Superior temporal gyrus (tissue), 1 donor: ENCODE data around the gene RBMX2.

ENCODE experiments used
- DNase-seq: peaks from one replicate; pipeline ENCODE4 v3.0.0-alpha.2; 2016; ENCODE audit errors: extremely low spot score

RBMX2 gene

DNA sequence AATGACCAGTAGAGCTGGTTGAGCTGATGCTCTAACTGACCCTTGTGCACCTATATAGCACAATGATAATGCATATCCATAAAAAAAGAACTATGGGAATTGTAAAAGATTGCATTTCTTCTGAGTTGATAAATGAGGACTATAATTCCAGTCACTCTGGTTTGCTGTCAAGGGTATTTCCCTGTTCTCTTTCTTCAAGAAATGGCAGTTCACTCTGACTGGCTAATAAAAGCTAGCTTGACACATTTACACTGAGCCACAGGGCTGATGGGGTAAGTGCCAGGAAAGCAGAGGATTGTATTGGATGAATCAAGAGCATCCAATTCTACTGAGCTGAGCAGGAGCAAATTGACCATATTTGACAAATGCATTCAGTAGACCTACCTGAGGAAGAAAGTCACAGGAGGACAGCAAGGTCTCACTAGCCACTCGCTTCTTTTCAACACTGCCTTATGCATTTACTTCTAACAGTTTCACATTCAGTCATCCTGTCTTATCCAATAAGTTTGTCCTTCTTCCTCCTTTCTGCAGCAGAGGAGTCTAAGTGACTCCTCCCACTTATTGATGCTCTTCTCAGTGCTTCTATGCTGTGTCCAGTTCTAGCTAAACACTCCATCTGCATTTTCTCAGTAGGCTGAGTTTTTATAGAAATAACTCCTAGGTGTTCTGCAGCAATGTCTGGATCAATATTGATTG, 43.0 kb downstream of the RBMX2 start:
- DNase-seq, result no peak

DNA sequence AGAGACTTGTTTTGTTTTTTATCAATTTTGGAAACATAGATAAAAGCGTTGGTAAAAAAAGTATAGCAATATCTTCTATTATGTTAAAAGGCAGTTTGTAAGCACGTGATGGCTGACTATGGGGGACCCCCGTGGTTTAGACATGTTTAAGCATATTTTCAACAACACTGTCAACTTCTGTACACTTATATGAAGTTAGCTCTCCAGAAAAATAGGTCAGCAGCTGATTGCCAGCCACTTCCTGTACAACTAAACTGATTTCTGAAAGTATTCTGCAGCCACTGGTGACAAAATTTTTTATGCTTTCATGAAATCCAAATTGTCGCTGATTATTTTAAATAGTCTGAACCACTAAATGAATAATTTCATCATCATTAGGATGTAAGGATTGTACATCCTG, 45.2 kb downstream of the RBMX2 start:
- no peak for DNase-seq
